Stomach (tissue), 9 donors: ENCODE measurements around the gene CHEK1. TPM values are rescaled to one million over a fixed set of nuclear protein-coding genes. Genes with fewer than 3 reads are reported as not detected.

Source experiments
- DNase-seq, 2 donors: peaks; one replicate each; pipeline versions ENCODE4 v3.0.0 to v3.0.0-alpha.2; 2013 to 2019
- H3K27ac ChIP-seq, 5 donors: fragments of 200-600 bp in 4 of 5; sonication (generic) in 4 of 5; one replicate each; pipeline ENCODE4 v1.5.1; 2013 to 2019; ENCODE audit warnings: mild to moderate bottlenecking in 1 of 5, moderate library complexity in 1 of 5
- H3K27me3 ChIP-seq, 3 donors: fragments of 200-600 bp; sonication (generic); one replicate each; pipeline ENCODE4 v1.5.1; 2017 to 2019; ENCODE audit warnings: mixed run types in 1 of 3
- H3K36me3 ChIP-seq, 4 donors: fragments of 200-600 bp; sonication (generic); 1 replicate in 3 of 4; 2 replicates in 1 of 4; pipeline ENCODE4 v1.5.1; 2016 to 2019
- H3K4me1 ChIP-seq, 4 donors: fragments of 200-600 bp; sonication (generic); one replicate each; pipeline ENCODE4 v1.5.1; 2016 to 2019
- H3K4me3 ChIP-seq, 4 donors: fragments of 200-600 bp; sonication (generic) in 3 of 4; one replicate each; pipeline ENCODE4 v1.5.1; 2016 to 2019; ENCODE audit warnings: mild to moderate bottlenecking in 1 of 4
- H3K9me3 ChIP-seq, 4 donors: fragments of 200-600 bp; sonication (generic); one replicate each; pipeline ENCODE4 v1.5.1; 2016 to 2019
- CTCF ChIP-seq, 7 experiments: fragments of 450-650 bp in 4 of 7; fragments of 200-600 bp in 3 of 7; sonication (generic) in 3 of 7; IDR thresholded peaks; one replicate each; pipeline ENCODE4 v1.5.1; 2016 to 2019; ENCODE audit warnings: antibody characterized with exemption in 7 of 7, control low read depth in 2 of 7, mild to moderate bottlenecking in 1 of 7
- EP300 ChIP-seq: sonication (generic); formaldehyde crosslinking; IDR thresholded peaks from one replicate; pipeline ENCODE4 v1.6.1; 2017; ENCODE audit warnings: antibody characterized with exemption
- POLR2A ChIP-seq, 4 donors: fragments of 450-650 bp; IDR thresholded peaks; one replicate each; pipeline ENCODE4 v1.6.1; 2016; ENCODE audit warnings: antibody characterized with exemption in 4 of 4, control low read depth in 2 of 4, mild to moderate bottlenecking in 1 of 4, moderate library complexity in 1 of 4
- POLR2AphosphoS5 ChIP-seq, 3 donors: sonication (generic); formaldehyde crosslinking; IDR thresholded peaks; one replicate each; pipeline ENCODE4 v1.6.1; 2016; ENCODE audit warnings: antibody characterized with exemption in 3 of 3
- WGBS, 5 donors: extraction: QIAGEN DNeasy Blood & Tissue Kit in 3 of 5; methylation state at CpG; one replicate each; pipeline versions ENCODE4 v1.1.5 to v1.1.7; 2013 to 2018; 5-methylcytosine and 5-hydroxymethylcytosine counted together
- intact Hi-C: fragments of 100-400 bp; cut with DNase I; formaldehyde crosslinking; loops from one replicate; pipeline ENCODE4 v1.15.1; 2023; ENCODE audit warnings: low total_unique reads
- polyA plus RNA-seq, 3 donors: library from polyadenylated mRNA; stranded (reverse); fragments of 200-250 nt; gene quantifications; one replicate each; pipeline ENCODE4 v1.2.3, GENCODE V29; 2013
- total RNA-seq, 5 donors: library from RNA; depleted of rRNA; stranded (reverse); fragments of >200 nt; gene quantifications; one replicate each; pipeline versions ENCODE4 v1.1.0 to v1.2.3, GENCODE V29; 2014 to 2016
- donor health status: healthy with polysubstance abuse.
- donor health status: Bipolar disorder and iron deficiency.
- donor health status: healthy.

Gene CHEK1
- total and polyA plus RNA-seq, 8 donors = 0.14 to 19.3 (median 3.4) TPM; not detected in 1

- no peaks in the 10 kb centered on the region for H3K9me3 ChIP-seq
- H3K36me3 ChIP-seq = no peaks in the 10 kb centered on the region
- no peaks in the 10 kb centered on the region for H3K4me1 ChIP-seq
- H3K27me3 ChIP-seq = no peaks in the 10 kb centered on the region
- H3K4me3 ChIP-seq = no peak overlapping the region
- intact Hi-C loops = no loop called here
- 94 to 98% (median 96%) methylated on average over 11 of the region's 11 CpGs for WGBS, 5 donors
- no peak overlapping the region for H3K27ac ChIP-seq
- TF ChIP-seq POLR2A (IDR thresholded peaks at IDR 0.05) (no peak), POLR2AphosphoS5 (IDR thresholded peaks at IDR 0.05) (no peak), EP300 (no peak), CTCF (IDR thresholded peaks at IDR 0.05) (no peak)
- DNase-seq = no peak
Measured at GRCh38 chr11:125688066-125688465, 63.1 kb downstream of the CHEK1 start.

- Histone ChIP-seq H3K4me3 (no peak overlapping the region), H3K27ac (no peak overlapping the region), H3K36me3 (no peaks in the 10 kb centered on the region), H3K9me3 (no peaks in the 10 kb centered on the region), H3K27me3 (no peaks in the 10 kb centered on the region), H3K4me1 (no peaks in the 10 kb centered on the region)
- no peak for DNase-seq
- 89 to 96% (median 94%) methylated on average over 2 to 3 of the region's 3 CpGs for WGBS, 5 donors
- intact Hi-C loops = no loop called here
- no peak for TF ChIP-seq CTCF (IDR thresholded peaks at IDR 0.05)
- TF ChIP-seq POLR2A (IDR thresholded peaks at IDR 0.05) = no peak
- TF ChIP-seq POLR2AphosphoS5 (IDR thresholded peaks at IDR 0.05) = no peak
- TF ChIP-seq EP300 = no peak
Measured at GRCh38 chr11:125688632-125689031, 63.7 kb downstream of the CHEK1 start.

GRCh38 chr11:125689274-125689859 lies 64.4 kb downstream of the CHEK1 start:
- no peak for DNase-seq
- WGBS, 5 donors = 82 to 90% (median 87%) methylated on average over 6 of the region's 6 CpGs
- TF ChIP-seq POLR2A (IDR thresholded peaks at IDR 0.05) (no peak), POLR2AphosphoS5 (IDR thresholded peaks at IDR 0.05) (no peak), EP300 (no peak), CTCF (IDR thresholded peaks at IDR 0.05) (no peak)

GRCh38 chr11:125690006-125690405 lies 65.0 kb downstream of the CHEK1 start:
- H3K9me3 ChIP-seq = no peaks in the 10 kb centered on the region
- H3K4me1 ChIP-seq = no peaks in the 10 kb centered on the region
- no peak for DNase-seq
- H3K27ac ChIP-seq = no peak overlapping the region
- 87 to 98% (median 90%) methylated on average over 2 of the region's 2 CpGs for WGBS, 5 donors
- no peak for TF ChIP-seq POLR2AphosphoS5 (IDR thresholded peaks at IDR 0.05)
- no peak for TF ChIP-seq EP300
- TF ChIP-seq CTCF (IDR thresholded peaks at IDR 0.05) = no peak
- no peak for TF ChIP-seq POLR2A (IDR thresholded peaks at IDR 0.05)
- intact Hi-C loops = no loop called here
- no peaks in the 10 kb centered on the region for H3K27me3 ChIP-seq
- no peak overlapping the region for H3K4me3 ChIP-seq
- H3K36me3 ChIP-seq = no peaks in the 10 kb centered on the region

More at GRCh38 chr11:125689274-125689859, 64.4 kb downstream of the CHEK1 start:
- Histone ChIP-seq H3K4me1 (no peaks in the 10 kb centered on the region), H3K9me3 (no peaks in the 10 kb centered on the region), H3K4me3 (no peak overlapping the region), H3K36me3 (no peaks in the 10 kb centered on the region), H3K27ac (no peak overlapping the region), H3K27me3 (no peaks in the 10 kb centered on the region)
- intact Hi-C loops = no loop called here
